HepG2 (cell line): ENCODE measurements around the gene CACNA1D. TPM values are rescaled to one million over a fixed set of nuclear protein-coding genes. Genes with fewer than 3 reads are reported as not detected.

Experiments used
- ATAC-seq: fragments of 200-7000 bp; cut with Tn5 transposase; 3 replicates; pipeline ENCODE4 v1.9.1; 2020; ENCODE audit warnings: mild to moderate bottlenecking, moderate library complexity
- BruUV-seq: library from RNA; stranded (reverse); fragments of 400-500 nt; replicated peaks from 2 replicates; lab custom pipeline; 2021; lab: Mats Ljungman, UMichigan
- CTCF ChIA-PET: fragments of 300-600 bp; formaldehyde crosslinking; extraction: SDS; loops from one replicate; lab custom pipeline; 2021; ENCODE audit warnings: low total read pairs, inconsistent platforms, low intra/inter-chr PET ratio; lab: Yijun Ruan, JAX
- POLR2A ChIA-PET: fragments of 350-600 bp; sonication (Branson Sonifier 250); formaldehyde crosslinking; loops from one replicate; lab custom pipeline; 2020; ENCODE audit warnings: antibody characterized with exemption, inconsistent platforms; lab: Yijun Ruan, JAX
- DNase-seq: peaks from one replicate; pipeline ENCODE4 v3.0.0-alpha.2; 2015; ENCODE audit warnings: low spot score
- FAIRE-seq: peaks from 3 replicates; lab custom pipeline; 2011; peaks lifted over from hg19 to GRCh38; lab: Jason Lieb, UNC
- H2AFZ ChIP-seq: one replicate; pipeline ENCODE4 v1.6.1; 2011; ENCODE audit warnings: low read length, inconsistent platforms
- H3K27ac ChIP-seq: fragments of 300-600 bp; 3 replicates; pipeline ENCODE4 v1.8.0; 2011; ENCODE audit warnings: mixed run types, mild to moderate bottlenecking, mixed read lengths, low read length, inconsistent platforms; ENCODE audit not compliant: insufficient read depth; ENCODE audit errors: extremely low read length
- H3K27me3 ChIP-seq, 2 experiments: fragments of 200-600 bp in 1 of 2; 2 replicates in 1 of 2; 3 replicates in 1 of 2; pipeline versions ENCODE4 v1.6.0 to v1.8.0; 2011; ENCODE audit warnings: low read length in 2 of 2, mild to moderate bottlenecking in 2 of 2, moderate library complexity in 2 of 2, inconsistent platforms in 1 of 2; ENCODE audit not compliant: insufficient read depth in 2 of 2, control insufficient read depth in 1 of 2
- H3K36me3 ChIP-seq, 2 experiments: fragments of 200-600 bp in 1 of 2; replicated peaks in 1 of 2; 2 replicates in 1 of 2; 3 replicates in 1 of 2; pipeline versions ENCODE4 v1.5.1 to v1.8.0; 2011; ENCODE audit warnings: low read length in 2 of 2, inconsistent platforms in 1 of 2; ENCODE audit not compliant: insufficient read depth in 2 of 2, control insufficient read depth in 1 of 2
- H3K4me1 ChIP-seq: 2 replicates; pipeline ENCODE4 v1.5.1; 2012; ENCODE audit warnings: low read length, inconsistent platforms; ENCODE audit not compliant: insufficient read depth
- H3K4me2 ChIP-seq: 2 replicates; pipeline ENCODE4 v1.6.0; 2011; ENCODE audit warnings: low read depth, low read length, inconsistent platforms
- H3K4me3 ChIP-seq, 3 experiments: fragments of 200-600 bp in 1 of 3; sonication (generic), shearing (Covaris generic) in 1 of 3; replicated peaks in 1 of 3; 2 replicates each; pipeline ENCODE4 v1.5.1; 2011 to 2016; ENCODE audit warnings: low read length in 3 of 3, inconsistent platforms in 2 of 3, low read depth in 2 of 3, mild to moderate bottlenecking in 2 of 3, control low read depth in 1 of 3, mixed read lengths in 1 of 3; ENCODE audit not compliant: insufficient read depth in 1 of 3
- H3K79me2 ChIP-seq: one replicate; pipeline ENCODE4 v1.6.1; 2011; ENCODE audit warnings: low read length, inconsistent platforms; ENCODE audit not compliant: insufficient read depth
- H3K9ac ChIP-seq: 2 replicates; pipeline ENCODE4 v1.6.0; 2011; ENCODE audit warnings: mild to moderate bottlenecking, low read depth, low read length, inconsistent platforms; ENCODE audit not compliant: insufficient read depth
- H3K9me3 ChIP-seq: 2 replicates; pipeline ENCODE4 v1.5.1; 2012; ENCODE audit warnings: mild to moderate bottlenecking, low read length
- H4K20me1 ChIP-seq: 2 replicates; pipeline ENCODE4 v1.6.0; 2011; ENCODE audit warnings: inconsistent platforms, mild to moderate bottlenecking, low read length, moderate library complexity; ENCODE audit not compliant: insufficient read depth
- GPBP1L1 ChIP-seq: sonication (generic); formaldehyde crosslinking; IDR thresholded peaks from 2 replicates; pipeline ENCODE4 v1.5.0; 2020; ENCODE audit warnings: mild to moderate bottlenecking, missing genetic modification reagents
- LBX2 ChIP-seq: sonication (generic); formaldehyde crosslinking; IDR thresholded peaks from 2 replicates; pipeline ENCODE4 v1.5.0; 2020; ENCODE audit warnings: missing genetic modification reagents, mild to moderate bottlenecking, borderline replicate concordance
- NR2F6 ChIP-seq, 2 experiments: IDR thresholded peaks; 2 replicates each; pipeline ENCODE4 v1.6.1; 2016; ENCODE audit warnings: antibody characterized with exemption in 1 of 2, mild to moderate bottlenecking in 1 of 2
- SIN3B ChIP-seq: fragments of 150-350 bp; IDR thresholded peaks from 2 replicates; pipeline ENCODE4 v1.6.1; 2014; ENCODE audit warnings: low read length
- YY1 ChIP-seq: IDR thresholded peaks from 2 replicates; pipeline ENCODE4 v1.6.1; 2011; ENCODE audit warnings: low read length, low read depth, moderate library complexity, mild to moderate bottlenecking; ENCODE audit not compliant: insufficient read depth, insufficient replicate concordance
- ZNF235 ChIP-seq: sonication (generic); formaldehyde crosslinking; IDR thresholded peaks from 2 replicates; pipeline ENCODE4 v1.8.1; 2023; ENCODE audit warnings: mild to moderate bottlenecking, missing genetic modification reagents, borderline replicate concordance
- ZNF281 ChIP-seq: sonication (generic); formaldehyde crosslinking; IDR thresholded peaks from 2 replicates; pipeline ENCODE4 v1.4.0; 2020; ENCODE audit warnings: missing genetic modification reagents, borderline replicate concordance
- ZNF513 ChIP-seq: sonication (generic); formaldehyde crosslinking; conservative IDR thresholded peaks from 2 replicates; pipeline ENCODE4 v1.5.0; 2020; ENCODE audit warnings: missing genetic modification reagents
- ZNF558 ChIP-seq: sonication (generic); formaldehyde crosslinking; IDR thresholded peaks from 2 replicates; pipeline ENCODE4 v1.9.0; 2022; ENCODE audit warnings: mild to moderate bottlenecking, missing genetic modification reagents, borderline replicate concordance
- WGBS: methylation state at CpG from one replicate; pipeline ENCODE4 v1.1.6; 2017; ENCODE audit warnings: low lambda C conversion rate; 5-methylcytosine and 5-hydroxymethylcytosine counted together
- in situ Hi-C: cut with HindIII; loops from 2 replicates; pipeline ENCODE4 v1.10.0; 2017; ENCODE audit warnings: low pct_unique_long_range_greater_than_20kb; ENCODE audit not compliant: extremely low pct_ligation_motif_present
- intact Hi-C: fragments of 100-400 bp; cut with micrococcal nuclease; formaldehyde crosslinking; loops from one replicate; pipeline ENCODE4 v1.10.0; 2022; ENCODE audit not compliant: unreplicated experiment
- polyA plus RNA-seq, 8 experiments: library from polyadenylated mRNA; depleted of rRNA in 3 of 8; stranded (reverse) in 7 of 8; unstranded in 1 of 8; fragments of >200 nt; fragmentation: Illumina TruSeq in 4 of 8; extraction: Trizol in 4 of 8; gene quantifications; 2 replicates each; pipeline versions ENCODE4 v1.2.1 to v1.2.3, GENCODE V29; 2011 to 2016; ENCODE audit warnings: low read depth in 4 of 8, missing spikeins in 1 of 8, mixed read lengths in 1 of 8; ENCODE audit not compliant: insufficient read depth in 1 of 8
- total RNA-seq, 5 experiments: library from RNA; depleted of rRNA; stranded (reverse); fragments of >200 nt; fragmentation: Illumina TruSeq; extraction: Trizol; gene quantifications; 2 replicates each; pipeline ENCODE4 v1.2.3, GENCODE V29; 2016; ENCODE audit warnings: low read depth in 1 of 5
- TF ChIP-seq, protein P1 (sequence below): sonication (generic); formaldehyde crosslinking; IDR thresholded peaks from 2 replicates; pipeline ENCODE4 v1.8.0; 2022; ENCODE audit warnings: missing genetic modification reagents, mild to moderate bottlenecking, borderline replicate concordance
- TF ChIP-seq, protein P2 (sequence below): sonication (generic); formaldehyde crosslinking; IDR thresholded peaks from 2 replicates; pipeline ENCODE4 v1.8.0; 2022; ENCODE audit warnings: mild to moderate bottlenecking, missing genetic modification reagents, moderate library complexity

The CACNA1D gene
- total and polyA plus RNA-seq, 2 of the 13 experiments (the other 11 are each of a cell fraction or from before 2014, with no cell fraction given) = 0.26 to 0.38 TPM

- TF ChIP-seq, protein P1, sequence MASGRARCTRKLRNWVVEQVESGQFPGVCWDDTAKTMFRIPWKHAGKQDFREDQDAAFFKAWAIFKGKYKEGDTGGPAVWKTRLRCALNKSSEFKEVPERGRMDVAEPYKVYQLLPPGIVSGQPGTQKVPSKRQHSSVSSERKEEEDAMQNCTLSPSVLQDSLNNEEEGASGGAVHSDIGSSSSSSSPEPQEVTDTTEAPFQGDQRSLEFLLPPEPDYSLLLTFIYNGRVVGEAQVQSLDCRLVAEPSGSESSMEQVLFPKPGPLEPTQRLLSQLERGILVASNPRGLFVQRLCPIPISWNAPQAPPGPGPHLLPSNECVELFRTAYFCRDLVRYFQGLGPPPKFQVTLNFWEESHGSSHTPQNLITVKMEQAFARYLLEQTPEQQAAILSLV (CRISPR knock-in tag) = no peak
- TF ChIP-seq ZNF513 (CRISPR knock-in tag) = no peak
- no peak for TF ChIP-seq ZNF558 (CRISPR knock-in tag)
Measured at GRCh38 chr3:53616321-53616720, 121.9 kb downstream of the CACNA1D start (continued).

DNA sequence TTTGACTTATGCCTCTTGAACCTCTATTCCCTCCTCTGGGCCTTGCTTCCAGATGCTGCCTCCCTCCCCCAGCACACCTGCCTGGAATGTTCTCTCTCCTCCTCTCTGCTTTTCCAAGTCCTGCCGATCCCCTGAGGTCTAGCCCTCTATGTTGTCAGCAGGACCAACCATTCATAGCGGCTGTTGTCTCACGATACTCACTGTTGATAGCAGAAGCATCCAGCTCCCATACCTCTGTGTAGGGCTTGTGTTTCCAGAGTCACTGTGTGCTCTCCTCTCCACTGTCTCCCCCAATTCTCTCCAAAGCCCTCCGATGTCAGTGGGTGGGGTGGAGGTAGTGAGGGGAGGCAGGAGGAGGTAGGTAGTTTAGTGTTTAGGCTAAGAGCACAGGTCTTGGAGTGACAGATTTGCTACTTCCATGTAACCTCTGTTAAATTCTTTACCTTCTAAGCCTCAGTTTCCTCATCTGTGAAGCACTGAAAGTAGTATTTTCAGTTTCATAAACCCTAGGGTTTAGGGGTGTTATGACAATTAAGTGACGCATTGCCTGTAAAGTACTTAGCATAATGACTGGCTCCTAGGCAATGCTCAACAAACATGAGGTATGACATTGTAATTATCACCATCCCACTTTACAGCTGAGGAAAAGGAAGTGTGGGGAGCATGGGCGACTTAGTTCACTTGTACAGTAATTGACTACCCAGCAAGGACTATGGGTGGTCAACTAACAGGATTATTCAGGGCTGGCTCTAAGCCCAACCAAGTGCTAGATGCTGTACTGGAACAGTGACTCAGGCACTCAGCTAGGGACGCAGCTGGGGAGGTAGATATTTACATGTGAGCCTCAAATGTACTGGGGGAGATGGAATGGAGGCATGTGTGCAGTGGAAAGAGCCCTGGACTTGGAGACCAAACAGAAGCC is 122.8 kb downstream of the CACNA1D start:
- in situ Hi-C loops = no loop called here
- FAIRE-seq = no peak
- no peak for TF ChIP-seq NR2F6 (IDR thresholded peaks at IDR 0.05)
- no peak for TF ChIP-seq NR2F6 (CRISPR knock-in tag; IDR thresholded peaks at IDR 0.05)
- TF ChIP-seq YY1 = no peak
- no peak for TF ChIP-seq ZNF235 (CRISPR knock-in tag)
- TF ChIP-seq, protein P2, sequence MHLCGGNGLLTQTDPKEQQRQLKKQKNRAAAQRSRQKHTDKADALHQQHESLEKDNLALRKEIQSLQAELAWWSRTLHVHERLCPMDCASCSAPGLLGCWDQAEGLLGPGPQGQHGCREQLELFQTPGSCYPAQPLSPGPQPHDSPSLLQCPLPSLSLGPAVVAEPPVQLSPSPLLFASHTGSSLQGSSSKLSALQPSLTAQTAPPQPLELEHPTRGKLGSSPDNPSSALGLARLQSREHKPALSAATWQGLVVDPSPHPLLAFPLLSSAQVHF (CRISPR knock-in tag) = no peak
- TF ChIP-seq LBX2 = no peak
- no peak for TF ChIP-seq SIN3B
- no peak for TF ChIP-seq GPBP1L1 (CRISPR knock-in tag)
- TF ChIP-seq ZNF281 (CRISPR knock-in tag) = no peak

More for the DNA sequence above, 122.8 kb downstream of the CACNA1D start:
- H3K4me3 ChIP-seq = no peak overlapping the region
- no peaks in the 10 kb centered on the region for H4K20me1 ChIP-seq
- H3K27me3 ChIP-seq = no peaks in the 10 kb centered on the region; a peak in 1 of 5 replicates
- H3K4me1 ChIP-seq = no peaks in the 10 kb centered on the region
- BruUV-seq = no TSS peak
- H3K79me2 ChIP-seq = no peaks in the 10 kb centered on the region
- no peak overlapping the region for H2AFZ ChIP-seq
- H3K36me3 ChIP-seq = no peaks in the 10 kb centered on the region
- ChIA-PET CTCF (no interaction called here), POLR2A (no interaction called here)
- 65% methylated on average over 7 of the region's 7 CpGs for WGBS
- no peak for ATAC-seq
- no peak overlapping the region for H3K27ac ChIP-seq
- no peak overlapping the region for H3K9ac ChIP-seq
- no peaks in the 10 kb centered on the region for H3K9me3 ChIP-seq
- DNase-seq = no peak
- H3K4me2 ChIP-seq = no peak overlapping the region
- intact Hi-C loops = no loop called here
